ENCODE results near the gene MAP4K3.

DNA sequence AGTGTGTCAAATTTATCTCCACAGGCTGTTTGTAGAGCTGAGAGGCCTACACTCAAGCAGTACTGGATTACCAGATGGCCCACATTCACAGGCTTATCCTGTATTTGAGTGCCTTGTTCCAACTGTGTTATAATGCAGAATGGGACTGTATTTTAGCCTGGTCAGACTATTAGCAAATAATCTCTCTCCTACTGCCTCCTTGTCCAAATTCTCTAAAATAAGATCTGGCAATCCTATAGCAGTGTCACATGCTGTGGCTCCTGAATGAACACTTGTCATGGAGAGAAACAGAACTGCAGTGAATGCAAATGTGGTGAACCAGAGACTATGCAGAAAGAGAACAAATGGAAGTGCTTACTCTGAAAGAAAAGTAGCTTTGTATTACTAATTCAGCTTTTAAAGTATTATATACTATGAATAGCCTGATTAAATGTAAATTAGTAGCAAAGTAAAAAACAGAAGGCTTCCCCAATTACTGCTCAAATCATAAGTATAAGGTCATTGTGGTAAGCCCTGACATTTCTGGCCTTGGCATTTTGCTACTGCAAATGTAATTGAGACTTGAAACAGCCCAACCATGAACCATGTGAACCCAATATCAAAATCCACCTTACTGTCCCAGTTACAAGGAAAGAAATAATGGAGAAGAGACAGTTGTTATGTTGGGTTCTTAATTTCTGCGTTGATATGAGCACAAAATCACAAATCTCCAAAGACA lies 80.0 kb downstream of the MAP4K3 start:
- TF ChIP-seq, protein P1, sequence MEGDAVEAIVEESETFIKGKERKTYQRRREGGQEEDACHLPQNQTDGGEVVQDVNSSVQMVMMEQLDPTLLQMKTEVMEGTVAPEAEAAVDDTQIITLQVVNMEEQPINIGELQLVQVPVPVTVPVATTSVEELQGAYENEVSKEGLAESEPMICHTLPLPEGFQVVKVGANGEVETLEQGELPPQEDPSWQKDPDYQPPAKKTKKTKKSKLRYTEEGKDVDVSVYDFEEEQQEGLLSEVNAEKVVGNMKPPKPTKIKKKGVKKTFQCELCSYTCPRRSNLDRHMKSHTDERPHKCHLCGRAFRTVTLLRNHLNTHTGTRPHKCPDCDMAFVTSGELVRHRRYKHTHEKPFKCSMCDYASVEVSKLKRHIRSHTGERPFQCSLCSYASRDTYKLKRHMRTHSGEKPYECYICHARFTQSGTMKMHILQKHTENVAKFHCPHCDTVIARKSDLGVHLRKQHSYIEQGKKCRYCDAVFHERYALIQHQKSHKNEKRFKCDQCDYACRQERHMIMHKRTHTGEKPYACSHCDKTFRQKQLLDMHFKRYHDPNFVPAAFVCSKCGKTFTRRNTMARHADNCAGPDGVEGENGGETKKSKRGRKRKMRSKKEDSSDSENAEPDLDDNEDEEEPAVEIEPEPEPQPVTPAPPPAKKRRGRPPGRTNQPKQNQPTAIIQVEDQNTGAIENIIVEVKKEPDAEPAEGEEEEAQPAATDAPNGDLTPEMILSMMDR (IDR thresholded peaks at IDR 0.05 in 2 of 3, conservative IDR thresholded peaks at IDR 0.05 in 1 of 3; ENCODE audit: borderline replicate concordance in 1 of 3, insufficient read depth in 1 of 3, low read depth in 2 of 3, low read length in 2 of 3): no peak
- TF ChIP-seq POLR2A (IDR thresholded peaks at IDR 0.05; ENCODE audit: borderline replicate concordance, extremely low read depth, insufficient read depth, insufficient read length): no peak
- no peak for TF ChIP-seq CEBPB (IDR thresholded peaks at IDR 0.05; ENCODE audit: low read depth)
- no peak for TF ChIP-seq EZH2 (IDR thresholded peaks at IDR 0.05)
- no peak for TF ChIP-seq POLR2AphosphoS5 (IDR thresholded peaks at IDR 0.05; ENCODE audit: low read depth, low read length)
- TF ChIP-seq, protein P2, sequence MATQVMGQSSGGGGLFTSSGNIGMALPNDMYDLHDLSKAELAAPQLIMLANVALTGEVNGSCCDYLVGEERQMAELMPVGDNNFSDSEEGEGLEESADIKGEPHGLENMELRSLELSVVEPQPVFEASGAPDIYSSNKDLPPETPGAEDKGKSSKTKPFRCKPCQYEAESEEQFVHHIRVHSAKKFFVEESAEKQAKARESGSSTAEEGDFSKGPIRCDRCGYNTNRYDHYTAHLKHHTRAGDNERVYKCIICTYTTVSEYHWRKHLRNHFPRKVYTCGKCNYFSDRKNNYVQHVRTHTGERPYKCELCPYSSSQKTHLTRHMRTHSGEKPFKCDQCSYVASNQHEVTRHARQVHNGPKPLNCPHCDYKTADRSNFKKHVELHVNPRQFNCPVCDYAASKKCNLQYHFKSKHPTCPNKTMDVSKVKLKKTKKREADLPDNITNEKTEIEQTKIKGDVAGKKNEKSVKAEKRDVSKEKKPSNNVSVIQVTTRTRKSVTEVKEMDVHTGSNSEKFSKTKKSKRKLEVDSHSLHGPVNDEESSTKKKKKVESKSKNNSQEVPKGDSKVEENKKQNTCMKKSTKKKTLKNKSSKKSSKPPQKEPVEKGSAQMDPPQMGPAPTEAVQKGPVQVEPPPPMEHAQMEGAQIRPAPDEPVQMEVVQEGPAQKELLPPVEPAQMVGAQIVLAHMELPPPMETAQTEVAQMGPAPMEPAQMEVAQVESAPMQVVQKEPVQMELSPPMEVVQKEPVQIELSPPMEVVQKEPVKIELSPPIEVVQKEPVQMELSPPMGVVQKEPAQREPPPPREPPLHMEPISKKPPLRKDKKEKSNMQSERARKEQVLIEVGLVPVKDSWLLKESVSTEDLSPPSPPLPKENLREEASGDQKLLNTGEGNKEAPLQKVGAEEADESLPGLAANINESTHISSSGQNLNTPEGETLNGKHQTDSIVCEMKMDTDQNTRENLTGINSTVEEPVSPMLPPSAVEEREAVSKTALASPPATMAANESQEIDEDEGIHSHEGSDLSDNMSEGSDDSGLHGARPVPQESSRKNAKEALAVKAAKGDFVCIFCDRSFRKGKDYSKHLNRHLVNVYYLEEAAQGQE (IDR thresholded peaks at IDR 0.05; ENCODE audit: low read depth): no peak
- TF ChIP-seq EZH2phosphoT487 (IDR thresholded peaks at IDR 0.05; ENCODE audit: borderline replicate concordance): no peak
- TF ChIP-seq JUND (IDR thresholded peaks at IDR 0.05): no peak
- TF ChIP-seq RAD21 (IDR thresholded peaks at IDR 0.05; ENCODE audit: low read depth): no peak
- no peak for TF ChIP-seq ELF1 (IDR thresholded peaks at IDR 0.05; ENCODE audit: borderline replicate concordance, low read depth)
- no peak for TF ChIP-seq YY1 (IDR thresholded peaks at IDR 0.05; ENCODE audit: extremely low read depth, insufficient replicate concordance, low read depth, low read length)
